ENCODE measurements around the gene RUVBL2.
A peak's percentile ranks its signal among the peaks of the same experiment; 100 is the strongest.
"Not testable (repeated sequence)": the region's sequence is repeated elsewhere in the genome, so short reads cannot be mapped to it uniquely, and the experiment has no call there.

The RUVBL2 gene

DNA sequence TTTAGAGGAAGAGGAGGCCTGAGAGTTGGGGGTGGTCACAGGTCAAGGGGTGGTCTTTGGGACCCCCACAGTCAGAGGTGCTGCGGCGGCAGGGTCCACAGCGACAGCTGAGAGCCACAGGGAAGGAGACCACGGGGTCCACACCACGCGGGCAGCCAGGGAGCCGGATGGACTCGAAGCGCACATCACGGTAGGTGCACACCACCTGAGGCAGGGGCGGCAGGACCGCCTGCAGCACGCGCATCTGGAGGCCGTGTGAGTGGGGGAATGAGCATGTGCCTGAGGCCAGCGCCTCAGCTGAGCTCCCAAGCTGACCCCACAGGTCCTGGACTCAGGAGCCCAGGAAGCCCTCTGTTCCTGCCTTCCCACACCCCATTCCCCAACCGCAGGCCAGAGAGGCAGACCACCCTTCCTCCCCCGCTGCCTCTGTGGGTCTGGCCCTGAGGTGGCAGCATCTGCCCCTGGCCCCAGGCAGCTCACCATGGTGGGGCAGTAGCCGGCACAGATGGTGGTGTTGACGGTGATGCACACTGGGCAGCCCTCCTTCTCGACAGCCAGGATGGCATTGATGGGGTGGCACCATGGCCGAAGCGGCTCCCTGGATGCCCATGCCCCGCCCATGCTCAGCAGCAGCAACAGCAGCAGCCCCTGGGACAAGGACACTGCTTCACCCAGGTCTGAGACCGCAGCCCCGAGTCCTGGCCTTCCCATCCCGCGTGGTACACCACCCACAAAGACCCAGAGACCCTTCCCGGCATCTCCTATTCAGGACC is 22.6 kb downstream of the RUVBL2 start:
- H3K4me1 Mint-ChIP-seq, result peaks cover 7% of the 10 kb centered on the region
- no peaks in the 10 kb centered on the region for H3K9me3 Mint-ChIP-seq
- no peak overlapping the region for H3K27ac Mint-ChIP-seq
- peaks cover 15% of the 10 kb centered on the region for H3K36me3 Mint-ChIP-seq (ENCODE audit: low read depth)
- H3K4me3 Mint-ChIP-seq, result no peak overlapping the region
- H3K27me3 Mint-ChIP-seq (ENCODE audit: low read depth), result peaks cover 36% of the 10 kb centered on the region
- TF ChIP-seq CTCF (IDR thresholded peaks at IDR 0.05; ENCODE audit: unreplicated experiment in 3 of 3), result no peak

DNA sequence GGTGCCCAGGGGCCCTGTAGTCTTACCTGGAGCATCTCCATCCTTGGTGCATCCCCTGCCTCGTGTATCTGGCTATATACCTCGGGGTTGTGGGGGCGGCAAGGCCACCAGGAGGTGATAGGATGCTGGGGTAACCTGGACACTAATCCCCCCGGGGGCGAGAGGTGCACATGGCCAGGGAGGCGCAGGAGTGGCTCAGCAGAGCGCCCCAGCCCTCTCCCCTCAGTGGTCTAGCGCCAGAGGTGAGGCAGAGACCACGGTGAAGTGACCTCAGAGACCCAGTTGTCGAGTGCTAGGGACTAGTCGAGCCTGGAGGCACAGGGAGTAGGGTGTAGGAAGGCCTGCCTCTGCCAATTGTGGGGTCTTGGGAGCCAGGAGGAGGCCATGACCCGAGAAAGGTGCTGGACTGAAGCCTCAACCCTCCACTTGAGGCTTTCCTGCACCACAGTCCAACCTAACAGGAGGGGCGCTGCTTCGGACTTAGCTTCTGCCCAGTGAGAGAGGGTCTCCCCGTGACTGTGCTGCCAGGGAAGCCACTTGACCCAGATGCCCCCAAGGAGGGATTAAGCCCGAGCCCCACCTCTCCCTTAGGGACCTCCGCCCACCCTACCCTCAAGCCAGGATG is 23.5 kb downstream of the RUVBL2 start, which contains the start of gene LHB:
TSS of gene LHB (minus strand) at position 51 of the 625 bp plus-strand sequence. CDS start at position 41, 10 bp downstream.
- Mint-ChIP-seq H3K36me3 (ENCODE audit: low read depth) (peaks cover 15% of the 10 kb centered on the region), H3K4me1 (peaks cover 7% of the 10 kb centered on the region), H3K9me3 (no peaks in the 10 kb centered on the region), H3K27me3 (ENCODE audit: low read depth) (peaks cover 42% of the 10 kb centered on the region), H3K4me3 (peak within 1 kb of the TSS in 2 of 3 experiments; percentile 32 to 52), H3K27ac (no peak within 1 kb of the TSS)
- TF ChIP-seq CTCF (IDR thresholded peaks at IDR 0.05; ENCODE audit: unreplicated experiment in 3 of 3), result no peak

DNA sequence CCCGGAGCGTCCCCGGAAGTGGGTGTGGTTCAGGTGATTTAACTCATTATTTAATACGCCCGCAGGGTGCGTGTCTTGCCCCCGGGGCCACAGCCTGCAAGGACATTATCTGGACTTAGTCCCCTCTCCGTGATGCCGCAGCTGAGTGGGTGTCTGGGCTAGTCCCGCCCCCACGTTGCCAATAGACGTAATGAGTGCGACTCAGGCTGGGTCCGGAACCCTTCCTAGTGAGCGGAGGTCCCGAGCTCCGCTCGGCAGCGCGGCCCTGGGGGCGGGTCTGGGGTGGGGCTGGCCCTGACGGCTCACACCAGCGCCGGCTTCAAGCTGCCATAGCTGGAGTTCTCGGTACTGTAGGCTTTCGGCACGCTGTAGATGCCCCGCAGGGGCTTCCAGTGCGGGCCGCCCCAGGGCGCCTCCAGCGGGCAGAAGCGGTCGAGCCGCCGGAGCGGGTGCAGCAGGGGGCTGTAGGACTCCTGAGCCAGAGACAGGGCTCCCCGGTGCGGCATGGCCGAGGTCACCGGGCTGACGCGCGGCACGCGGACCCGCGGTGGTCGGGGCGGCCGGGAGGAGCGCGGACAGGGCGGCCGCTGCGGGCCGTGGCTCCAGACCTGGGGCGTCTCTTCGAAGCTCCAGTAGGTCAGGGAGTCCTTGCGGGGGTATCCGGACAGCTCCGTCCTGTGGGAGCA is 24.1 kb downstream of the RUVBL2 start:
- H3K27ac Mint-ChIP-seq, result no peak overlapping the region
- H3K27me3 Mint-ChIP-seq (ENCODE audit: low read depth), result peaks cover 44% of the 10 kb centered on the region
- no peaks in the 10 kb centered on the region for H3K9me3 Mint-ChIP-seq
- peaks cover 11% of the 10 kb centered on the region for H3K36me3 Mint-ChIP-seq (ENCODE audit: low read depth)
- H3K4me3 Mint-ChIP-seq, result peak overlapping the region in 1 of 3 experiments; percentile 38
- TF ChIP-seq CTCF (IDR thresholded peaks at IDR 0.05; ENCODE audit: unreplicated experiment in 3 of 3), result peak; percentile 37 to 55 (median 49)
- H3K4me1 Mint-ChIP-seq, result peaks cover 7% of the 10 kb centered on the region

DNA sequence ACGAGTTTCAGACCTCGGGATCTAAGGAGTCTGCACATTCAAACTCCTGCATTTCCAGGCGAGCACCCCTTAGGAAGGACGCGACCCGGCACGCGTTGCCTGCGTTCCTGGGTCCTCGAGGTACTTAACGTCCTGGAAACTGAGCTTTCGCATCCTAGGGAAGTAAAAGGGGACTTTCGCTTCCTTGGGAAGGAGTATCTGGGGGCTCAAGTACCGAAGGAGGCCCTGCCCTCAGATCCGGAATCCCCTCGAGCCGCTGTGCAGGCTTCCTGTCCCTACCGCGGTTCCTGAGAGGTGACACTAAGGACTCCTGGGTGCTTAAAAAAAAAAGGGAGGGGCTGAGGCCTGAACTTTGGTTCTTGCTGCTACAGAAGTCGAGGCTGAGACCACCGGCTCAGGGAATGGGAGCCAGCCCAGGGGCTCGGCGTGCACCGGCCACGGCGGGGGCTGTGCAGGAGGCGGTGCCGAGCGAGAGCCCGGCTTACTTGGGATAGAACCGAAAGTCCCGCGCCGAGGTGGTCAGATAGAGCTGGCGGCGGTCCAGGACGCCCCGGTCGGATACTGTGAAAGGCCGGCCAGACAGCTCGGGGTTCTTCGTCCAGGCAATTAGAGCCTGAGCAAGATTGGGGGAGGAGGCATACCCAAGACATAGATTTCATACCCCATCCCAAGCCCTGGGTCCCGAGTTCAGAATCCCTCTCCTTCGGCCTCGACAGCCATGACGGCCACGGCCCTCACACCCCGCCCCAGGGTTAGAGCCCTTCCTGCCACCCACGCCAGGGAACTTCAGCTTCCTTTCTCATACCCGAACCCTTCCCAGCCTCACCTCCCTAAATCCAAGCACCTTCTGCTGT is 24.9 kb downstream of the RUVBL2 start:
- not testable (repeated sequence) for H3K27ac Mint-ChIP-seq, H3K4me1 Mint-ChIP-seq
- peaks cover 44% of the 10 kb centered on the region for H3K27me3 Mint-ChIP-seq (ENCODE audit: low read depth)

DNA sequence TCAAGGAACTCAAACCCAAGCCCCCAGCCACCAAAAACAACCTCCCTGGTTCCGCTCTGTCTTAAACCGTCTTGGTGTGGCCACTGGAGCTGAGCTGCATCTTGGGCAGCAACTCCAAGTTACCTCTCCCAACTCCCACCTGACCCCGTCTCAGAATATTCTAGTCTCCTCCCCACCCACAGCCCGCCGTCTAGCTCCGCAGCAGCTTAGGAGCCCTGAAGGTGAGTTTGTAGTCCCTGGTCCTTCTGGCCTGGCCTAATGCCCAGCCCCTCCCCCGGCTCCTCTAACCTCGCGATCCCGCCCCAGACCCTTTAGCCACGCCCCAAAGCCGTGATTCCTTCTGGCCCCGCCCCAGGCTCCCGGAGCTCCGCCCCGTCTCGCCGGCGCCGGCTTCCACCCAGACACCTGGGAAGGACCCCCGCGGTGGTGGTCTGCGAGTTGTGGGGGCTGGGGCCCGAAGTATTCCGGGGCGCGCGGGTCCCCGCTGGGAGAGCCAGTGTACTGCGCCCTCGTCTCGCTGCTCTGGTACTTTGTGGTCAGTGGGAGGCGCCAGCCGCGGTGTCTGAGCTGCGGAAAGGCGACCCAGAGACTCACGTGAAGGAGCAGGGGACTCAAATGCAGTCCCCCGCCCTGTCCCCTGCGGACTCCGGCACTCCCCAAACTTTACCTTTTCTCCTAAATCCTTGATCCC is 25.7 kb downstream of the RUVBL2 start:
- Mint-ChIP-seq H3K4me3 (peak overlapping the region; percentile 57 to 62 (median 60)), H3K27me3 (ENCODE audit: low read depth) (peaks cover 44% of the 10 kb centered on the region), H3K9me3 (no peaks in the 10 kb centered on the region), H3K36me3 (ENCODE audit: low read depth) (peaks cover 6% of the 10 kb centered on the region), H3K27ac (no peak overlapping the region), H3K4me1 (peaks cover 7% of the 10 kb centered on the region)
- TF ChIP-seq CTCF (IDR thresholded peaks at IDR 0.05; ENCODE audit: unreplicated experiment in 3 of 3), result no peak

More for the DNA sequence above, 24.9 kb downstream of the RUVBL2 start:
- Mint-ChIP-seq H3K36me3 (ENCODE audit: low read depth) (peaks cover 11% of the 10 kb centered on the region), H3K4me3 (peak overlapping the region; percentile 57 to 62 (median 60))
- H3K9me3 Mint-ChIP-seq, result not testable (repeated sequence)
